ENCODE results near the gene SPPL3.
A peak's percentile ranks its signal among the peaks of the same experiment; 100 is the strongest.
"Not testable (repeated sequence)": the region's sequence is repeated elsewhere in the genome, so short reads cannot be mapped to it uniquely, and the experiment has no call there.

Gene SPPL3, protein sequence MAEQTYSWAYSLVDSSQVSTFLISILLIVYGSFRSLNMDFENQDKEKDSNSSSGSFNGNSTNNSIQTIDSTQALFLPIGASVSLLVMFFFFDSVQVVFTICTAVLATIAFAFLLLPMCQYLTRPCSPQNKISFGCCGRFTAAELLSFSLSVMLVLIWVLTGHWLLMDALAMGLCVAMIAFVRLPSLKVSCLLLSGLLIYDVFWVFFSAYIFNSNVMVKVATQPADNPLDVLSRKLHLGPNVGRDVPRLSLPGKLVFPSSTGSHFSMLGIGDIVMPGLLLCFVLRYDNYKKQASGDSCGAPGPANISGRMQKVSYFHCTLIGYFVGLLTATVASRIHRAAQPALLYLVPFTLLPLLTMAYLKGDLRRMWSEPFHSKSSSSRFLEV

GRCh38 chr12:120904197-120904773 lies at the start of gene SPPL3:
Gene SPPL3, minus strand, starts transcription at chr12:120904358. Its CDS starts 491 bp downstream, at chr12:120903867.
- DNase-seq: peak; percentile 95

- no peak for DNase-seq
Measured at GRCh38 chr12:120950807-120951206, 46.6 kb upstream of the SPPL3 start.

DNA sequence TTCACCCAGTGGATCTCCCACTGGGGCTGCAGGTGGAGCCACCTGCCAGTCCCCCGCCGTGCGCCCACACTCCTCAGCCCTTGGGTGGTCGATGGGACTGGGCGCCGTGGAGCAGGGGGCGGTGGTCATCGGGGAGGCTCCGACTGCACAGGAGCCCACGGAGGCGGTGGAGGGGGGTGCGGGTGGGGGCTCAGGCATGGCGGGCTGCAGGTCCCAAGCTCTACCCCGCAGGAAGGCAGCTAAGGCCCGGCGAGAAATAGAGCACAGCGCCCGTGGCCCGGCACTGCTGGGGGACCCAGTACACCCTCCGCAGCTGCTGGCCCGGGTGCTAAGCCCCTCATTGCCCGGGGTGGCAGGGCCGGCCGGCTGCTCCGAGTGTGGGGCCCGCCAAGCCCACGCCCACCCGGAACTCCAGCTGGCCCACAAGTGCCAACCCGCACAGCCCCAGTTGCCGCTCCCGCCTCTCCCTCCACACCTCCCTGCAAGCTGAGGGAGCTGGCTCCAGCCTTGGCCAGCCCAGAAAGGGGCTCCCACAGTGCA lies 46.2 kb upstream of the SPPL3 start:
- DNase-seq: not testable (repeated sequence)

- not testable (repeated sequence) for DNase-seq
Measured at GRCh38 chr12:120945516-120945915, 41.4 kb upstream of the SPPL3 start.

DNA sequence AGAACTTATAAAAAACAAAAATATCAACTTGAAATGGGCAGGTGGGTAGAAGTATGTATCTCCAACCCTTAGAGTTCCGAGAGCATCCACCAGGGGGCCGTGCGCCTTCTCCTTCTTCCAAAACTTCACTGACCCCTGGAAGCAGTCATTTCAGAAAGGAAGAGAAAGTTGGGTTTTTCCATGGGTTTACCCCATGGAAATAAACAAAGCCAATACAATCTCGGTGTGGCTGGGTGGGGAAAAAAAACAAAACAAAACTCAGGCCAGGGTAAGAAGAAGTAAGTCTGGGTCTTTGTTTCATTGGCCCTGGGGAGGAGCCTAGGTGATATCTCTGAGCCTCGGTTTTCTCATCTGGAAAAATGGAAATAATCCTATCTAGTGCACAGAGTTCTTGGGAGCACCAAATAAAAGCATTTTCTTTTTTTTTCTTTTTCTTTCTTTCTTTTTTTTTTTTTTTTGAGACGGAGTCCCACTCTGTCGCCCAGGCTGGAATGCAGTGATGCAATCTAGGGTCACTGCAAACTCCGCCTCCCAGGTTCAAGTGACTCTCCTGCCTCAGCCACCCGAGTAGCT lies 40.6 kb upstream of the SPPL3 start:
- DNase-seq: peak; percentile 70

- no peak for DNase-seq
Measured at GRCh38 chr12:120943482-120943881, 39.3 kb upstream of the SPPL3 start.

- no peak for DNase-seq
Measured at GRCh38 chr12:120941846-120942405, 37.8 kb upstream of the SPPL3 start.

GRCh38 chr12:120941412-120941811 lies 37.3 kb upstream of the SPPL3 start:
- no peak for DNase-seq

- DNase-seq: no peak
Measured at GRCh38 chr12:120940799-120941198, 36.6 kb upstream of the SPPL3 start.

GRCh38 chr12:120940006-120940405 lies 35.8 kb upstream of the SPPL3 start:
- DNase-seq: no peak

GRCh38 chr12:120939523-120939922 lies 35.4 kb upstream of the SPPL3 start:
- no peak for DNase-seq

GRCh38 chr12:120938496-120938895 lies 34.3 kb upstream of the SPPL3 start:
- no peak for DNase-seq

DNA sequence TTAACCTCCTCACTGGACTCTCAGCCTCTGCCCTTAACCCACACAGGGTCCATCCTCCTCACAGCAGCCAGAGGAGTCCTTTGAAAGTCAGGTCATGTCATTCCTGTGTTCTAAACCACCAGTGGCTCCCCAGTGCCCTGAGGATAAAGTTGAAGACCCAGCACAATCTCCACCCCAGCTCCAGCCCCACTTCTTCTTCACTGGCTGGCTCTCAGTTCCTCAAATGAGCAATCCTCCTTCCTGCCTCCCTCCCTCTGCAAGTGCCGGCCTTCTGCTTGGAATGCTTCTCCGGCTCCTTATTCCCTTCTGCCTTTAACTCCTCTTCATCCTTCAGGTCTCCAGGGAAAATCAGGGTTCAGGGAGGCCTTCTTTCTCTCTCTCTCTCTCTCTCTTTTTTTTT lies 32.0 kb upstream of the SPPL3 start:
- DNase-seq: no peak

DNA sequence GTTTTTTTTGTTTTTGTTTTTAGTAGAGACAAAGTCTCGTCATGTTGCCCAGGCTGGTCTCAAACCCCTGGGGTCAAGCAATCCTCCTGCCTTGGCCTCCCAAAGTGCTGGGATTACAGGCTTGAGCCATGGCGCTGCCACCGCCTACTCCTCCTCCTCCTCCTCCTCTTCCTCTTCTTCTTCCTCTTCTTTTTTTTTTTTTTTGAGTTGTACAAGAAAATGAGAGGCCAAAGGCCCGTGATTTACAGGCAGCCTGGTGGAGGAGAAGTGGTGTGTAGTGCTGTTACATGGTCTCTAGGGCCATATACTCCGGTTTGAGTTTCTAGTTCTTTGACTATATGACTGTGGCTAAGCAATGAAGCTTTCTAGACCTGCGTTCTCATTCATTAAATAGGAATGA lies 29.6 kb upstream of the SPPL3 start:
- DNase-seq: no peak

DNA sequence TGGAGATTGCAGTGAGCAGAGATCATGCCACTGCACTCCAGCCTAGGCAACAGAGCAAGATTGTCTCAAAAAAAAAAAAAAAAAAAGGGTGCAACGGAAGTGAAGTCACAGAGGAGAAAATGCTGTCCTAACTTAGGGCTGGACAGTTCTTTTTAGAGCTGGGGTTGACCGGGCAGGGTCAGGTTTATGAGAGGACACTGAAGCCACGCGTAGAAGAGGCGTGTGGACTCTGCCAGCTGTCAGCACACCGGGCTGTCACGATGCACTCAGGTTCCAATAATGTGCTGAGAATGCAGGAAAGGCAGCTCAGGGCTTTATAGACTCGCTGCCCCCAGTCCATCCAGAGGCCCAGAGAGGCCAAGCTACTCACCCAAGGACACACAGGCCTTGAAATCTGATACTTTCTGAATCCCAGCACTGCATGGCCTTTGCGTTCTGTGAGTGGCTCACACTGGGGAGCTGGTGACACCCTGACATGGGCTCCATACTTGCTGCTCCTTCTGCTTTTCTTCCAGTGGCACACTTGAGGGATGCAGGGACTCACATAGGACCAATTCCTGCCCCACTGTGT lies 28.9 kb upstream of the SPPL3 start:
- no peak for DNase-seq

DNA sequence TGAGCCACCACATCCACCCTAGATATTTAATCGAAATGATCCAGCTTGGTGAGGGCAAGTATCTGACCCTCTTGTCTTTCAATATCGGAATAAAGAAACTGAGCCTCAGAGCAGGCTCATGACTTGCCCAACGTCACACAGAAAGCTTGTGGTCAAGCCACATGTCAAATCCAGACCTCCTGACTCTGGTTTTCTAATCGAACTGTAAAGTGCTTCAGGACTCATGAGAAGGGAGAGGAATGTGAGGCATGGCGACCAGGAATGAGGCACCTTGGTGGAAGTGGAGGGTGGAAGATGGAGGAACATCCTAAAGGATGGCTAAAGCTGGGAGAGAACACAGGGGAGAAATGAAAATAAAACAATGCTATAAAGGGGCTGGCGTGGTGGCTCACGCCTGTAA lies 27.9 kb upstream of the SPPL3 start:
- DNase-seq: no peak

DNA sequence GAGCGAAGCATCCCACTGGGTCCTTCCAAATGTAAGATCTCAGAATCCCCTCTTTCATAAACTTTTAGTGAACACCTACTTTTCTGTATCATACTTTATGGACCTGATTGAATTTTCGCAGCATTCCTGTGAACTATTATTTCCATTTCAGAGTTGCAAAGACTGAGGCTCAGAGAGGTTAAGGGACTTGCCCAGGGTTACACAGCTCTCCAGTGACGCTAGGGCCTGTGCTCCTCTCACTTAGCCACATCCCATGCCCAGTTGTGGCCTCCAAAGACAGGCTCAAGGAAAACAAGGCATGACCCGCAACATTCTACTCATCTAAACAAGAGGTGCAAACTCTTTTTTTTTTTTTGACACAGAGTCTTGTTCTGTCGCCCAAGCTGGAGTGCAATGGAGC lies 25.9 kb upstream of the SPPL3 start:
- no peak for DNase-seq

DNA sequence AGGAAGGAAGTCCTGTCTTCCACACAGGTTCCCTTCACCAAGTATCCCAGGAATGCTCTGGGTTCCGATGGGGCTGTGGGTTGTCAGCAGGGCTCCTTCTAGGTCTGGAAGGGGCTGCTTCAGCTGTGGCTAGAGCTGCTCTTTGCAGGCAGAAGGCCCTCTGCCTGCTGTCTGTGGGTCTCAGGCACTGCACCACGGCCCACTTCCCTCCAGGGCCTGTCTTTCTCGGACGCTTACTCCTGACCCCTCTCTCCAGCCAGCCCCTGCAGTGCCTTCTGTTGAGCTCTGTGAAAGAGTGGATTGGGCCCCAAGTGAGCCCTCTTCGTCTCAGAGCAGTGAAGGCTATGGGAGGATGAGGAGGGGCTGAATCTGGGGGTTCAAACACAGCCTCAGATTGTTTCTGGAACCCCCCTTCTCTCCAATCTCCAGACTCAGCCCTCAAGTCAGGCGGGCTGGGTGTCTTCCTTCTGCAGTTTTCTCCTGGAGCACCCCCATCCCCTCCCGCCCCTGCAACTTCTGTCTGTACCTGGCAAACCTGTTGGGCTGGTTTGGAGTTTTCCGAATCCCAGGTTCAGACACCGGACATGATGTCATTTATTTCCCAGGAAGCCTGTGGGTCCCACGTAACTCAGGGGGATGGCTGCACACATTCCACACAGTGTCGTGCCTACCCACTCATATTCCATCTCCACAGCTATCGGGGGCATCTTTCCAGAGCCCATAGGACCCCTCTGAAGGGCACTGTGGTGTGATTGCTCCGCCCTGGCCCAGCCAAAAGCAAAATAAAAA lies 24.9 kb upstream of the SPPL3 start:
- no peak for DNase-seq

GRCh38 chr12:120925740-120926563 lies 21.8 kb upstream of the SPPL3 start:
- DNase-seq: no peak

- DNase-seq: no peak
Measured at GRCh38 chr12:120922279-120922678, 18.1 kb upstream of the SPPL3 start.

GRCh38 chr12:120921637-120922036 lies 17.5 kb upstream of the SPPL3 start:
- no peak for DNase-seq

GRCh38 chr12:120920178-120920577 lies 16.0 kb upstream of the SPPL3 start:
- no peak for DNase-seq
